AG10803 (cell line): ENCODE measurements around the gene CABP2.

Experiments used
- DNase-seq: peaks from one replicate; pipeline ENCODE4 v3.0.0; 2010; ENCODE audit warnings: low read depth
- H3K4me3 ChIP-seq: 2 replicates; pipeline ENCODE4 v1.5.1; 2011; ENCODE audit warnings: mild to moderate bottlenecking, low read length, control low read depth
- TF ChIP-seq, protein P1 (sequence below): conservative IDR thresholded peaks from 2 replicates; pipeline ENCODE4 v1.5.1; 2011; ENCODE audit warnings: mild to moderate bottlenecking, low read length, control low read depth, inconsistent platforms

CABP2 gene

DNA sequence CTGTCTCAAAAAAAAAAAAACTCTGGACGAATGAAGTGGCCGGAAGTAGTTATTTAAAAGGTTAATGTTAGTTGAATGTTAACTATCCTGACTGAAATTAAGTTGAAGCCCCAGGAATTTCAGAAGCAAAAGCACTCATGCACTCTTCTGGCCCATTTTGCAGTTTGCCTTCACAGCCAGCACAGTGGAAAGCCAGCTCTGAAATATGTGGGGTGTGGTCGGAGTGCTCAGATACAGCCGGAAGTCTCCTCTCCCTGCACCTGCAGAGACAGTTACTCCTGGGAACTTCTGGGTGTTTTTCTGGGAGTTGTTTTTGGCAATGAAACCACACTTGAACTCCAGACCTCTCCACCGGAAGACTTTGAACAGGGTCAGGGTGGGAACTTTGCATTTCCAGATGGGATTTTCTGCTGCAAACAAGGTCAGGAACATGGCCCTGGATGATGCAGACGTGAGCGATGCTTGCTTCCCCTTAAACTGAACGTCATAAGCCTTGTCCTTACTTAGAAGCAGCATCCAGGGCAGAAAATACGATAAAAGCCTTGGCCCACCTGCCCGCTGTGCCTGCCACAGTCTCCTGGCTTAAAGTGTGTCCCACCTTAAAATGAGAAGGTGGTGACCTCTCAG lies 21.5 kb upstream of the CABP2 start:
- H3K4me3 ChIP-seq: no peak overlapping the region
- TF ChIP-seq, protein P1, sequence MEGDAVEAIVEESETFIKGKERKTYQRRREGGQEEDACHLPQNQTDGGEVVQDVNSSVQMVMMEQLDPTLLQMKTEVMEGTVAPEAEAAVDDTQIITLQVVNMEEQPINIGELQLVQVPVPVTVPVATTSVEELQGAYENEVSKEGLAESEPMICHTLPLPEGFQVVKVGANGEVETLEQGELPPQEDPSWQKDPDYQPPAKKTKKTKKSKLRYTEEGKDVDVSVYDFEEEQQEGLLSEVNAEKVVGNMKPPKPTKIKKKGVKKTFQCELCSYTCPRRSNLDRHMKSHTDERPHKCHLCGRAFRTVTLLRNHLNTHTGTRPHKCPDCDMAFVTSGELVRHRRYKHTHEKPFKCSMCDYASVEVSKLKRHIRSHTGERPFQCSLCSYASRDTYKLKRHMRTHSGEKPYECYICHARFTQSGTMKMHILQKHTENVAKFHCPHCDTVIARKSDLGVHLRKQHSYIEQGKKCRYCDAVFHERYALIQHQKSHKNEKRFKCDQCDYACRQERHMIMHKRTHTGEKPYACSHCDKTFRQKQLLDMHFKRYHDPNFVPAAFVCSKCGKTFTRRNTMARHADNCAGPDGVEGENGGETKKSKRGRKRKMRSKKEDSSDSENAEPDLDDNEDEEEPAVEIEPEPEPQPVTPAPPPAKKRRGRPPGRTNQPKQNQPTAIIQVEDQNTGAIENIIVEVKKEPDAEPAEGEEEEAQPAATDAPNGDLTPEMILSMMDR: no peak
- no peak for DNase-seq

DNA sequence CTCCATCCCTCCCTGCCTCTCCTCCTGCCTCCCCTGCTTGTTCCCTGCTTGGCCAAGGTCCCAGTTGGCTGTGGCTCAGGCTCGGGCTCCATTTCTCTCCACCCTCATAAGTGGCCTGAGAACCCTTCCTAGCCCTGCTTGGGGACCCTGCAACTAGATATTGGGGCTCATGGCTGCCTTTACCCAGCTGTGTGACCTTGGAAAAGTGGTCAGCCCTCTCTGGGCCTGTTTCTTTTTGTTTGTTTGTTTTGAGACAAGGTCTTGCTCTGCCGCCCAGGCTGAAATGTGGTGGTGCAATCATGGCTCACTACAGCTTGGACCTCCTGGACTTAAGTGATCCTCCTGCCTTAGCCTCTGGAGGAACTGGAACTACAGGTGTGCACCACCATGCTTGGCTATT lies 20.3 kb upstream of the CABP2 start:
- TF ChIP-seq, protein P1: no peak
- no peak overlapping the region for H3K4me3 ChIP-seq
- no peak for DNase-seq

DNA sequence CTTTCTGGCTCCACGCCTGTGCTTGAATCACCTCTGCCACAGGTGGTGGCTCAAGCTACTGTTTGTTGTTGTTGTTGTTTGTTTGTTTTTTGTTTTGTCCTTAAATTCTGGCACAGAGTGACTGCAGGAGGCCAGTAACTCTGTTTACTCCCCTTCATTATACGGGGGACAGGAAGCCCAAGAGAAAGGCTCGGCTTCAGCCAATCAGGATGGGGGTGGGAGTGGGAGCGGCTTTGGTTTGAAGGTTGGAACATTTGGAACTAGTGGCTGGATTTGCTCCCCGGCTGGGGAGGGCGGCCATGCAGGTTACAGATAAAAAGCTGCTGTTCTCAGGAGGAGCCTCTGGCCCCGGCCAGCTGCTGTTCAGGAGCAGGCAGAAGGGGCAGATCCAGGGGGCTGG lies 19.7 kb upstream of the CABP2 start:
- no peak overlapping the region for H3K4me3 ChIP-seq
- TF ChIP-seq, protein P1: no peak
- DNase-seq: no peak

DNA sequence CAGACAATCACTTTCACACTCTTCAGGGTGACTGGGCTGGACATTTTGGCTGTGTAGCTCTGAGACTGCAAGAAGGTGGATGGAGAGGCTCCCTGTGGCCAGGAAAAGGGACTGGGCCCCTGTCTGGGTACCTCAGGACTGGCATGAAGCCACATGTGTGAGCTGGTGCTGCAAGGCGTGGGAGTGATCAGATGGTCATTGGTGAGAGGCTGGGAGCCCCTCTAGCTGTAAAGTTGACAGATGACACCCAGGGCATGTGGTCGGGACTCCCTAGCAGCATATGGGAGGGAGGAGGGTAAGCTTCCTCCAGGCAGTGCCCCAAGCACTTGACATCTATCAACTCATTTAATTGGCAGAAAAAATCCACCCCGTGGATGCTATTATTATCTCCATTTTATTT lies 18.9 kb upstream of the CABP2 start:
- no peak for DNase-seq
- H3K4me3 ChIP-seq: no peak overlapping the region
- TF ChIP-seq, protein P1: no peak

DNA sequence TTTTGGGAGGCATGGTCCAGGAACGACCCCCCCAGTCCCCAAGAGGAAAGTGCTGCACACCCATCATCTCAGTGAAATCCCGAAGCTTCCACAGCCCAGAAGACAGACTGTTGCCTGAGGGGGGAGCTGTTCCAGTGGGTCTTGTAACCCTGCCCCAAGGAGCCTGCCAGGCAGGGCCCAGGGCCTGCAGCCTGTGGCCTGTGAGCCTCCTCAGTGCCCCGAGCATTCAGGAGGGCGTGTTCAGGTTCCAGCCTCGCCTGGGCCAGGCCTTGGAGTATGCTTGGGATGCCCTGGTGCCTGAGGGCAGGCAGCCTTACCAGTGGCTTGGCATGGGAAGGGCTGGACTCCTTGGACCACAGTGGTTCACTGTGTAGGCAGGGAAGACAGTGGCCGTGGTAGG lies 18.0 kb upstream of the CABP2 start:
- TF ChIP-seq, protein P1: no peak
- DNase-seq: no peak

DNA sequence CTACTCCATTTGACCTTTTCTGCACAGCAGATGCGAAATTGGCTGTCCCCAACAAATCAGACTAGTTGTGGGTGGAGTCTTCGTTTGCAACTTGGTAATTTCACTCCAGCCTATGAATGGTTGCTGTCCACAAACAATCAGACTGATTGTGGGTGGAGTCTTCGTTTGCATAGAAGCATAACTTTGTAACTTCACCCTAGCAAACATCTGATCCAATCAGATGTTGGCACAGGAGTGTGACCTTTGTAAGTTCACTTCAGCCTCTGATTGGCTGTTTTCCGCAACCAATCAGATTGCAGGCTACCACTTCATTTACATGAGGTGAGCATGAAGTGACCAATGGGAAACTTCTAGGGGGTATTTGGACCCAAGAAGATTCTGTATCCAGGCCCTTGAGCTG lies 16.3 kb upstream of the CABP2 start:
- DNase-seq: peak; percentile 7
- no peak overlapping the region for H3K4me3 ChIP-seq
- TF ChIP-seq, protein P1: no peak

More for the DNA sequence above, 18.0 kb upstream of the CABP2 start:
- no peak overlapping the region for H3K4me3 ChIP-seq

DNA sequence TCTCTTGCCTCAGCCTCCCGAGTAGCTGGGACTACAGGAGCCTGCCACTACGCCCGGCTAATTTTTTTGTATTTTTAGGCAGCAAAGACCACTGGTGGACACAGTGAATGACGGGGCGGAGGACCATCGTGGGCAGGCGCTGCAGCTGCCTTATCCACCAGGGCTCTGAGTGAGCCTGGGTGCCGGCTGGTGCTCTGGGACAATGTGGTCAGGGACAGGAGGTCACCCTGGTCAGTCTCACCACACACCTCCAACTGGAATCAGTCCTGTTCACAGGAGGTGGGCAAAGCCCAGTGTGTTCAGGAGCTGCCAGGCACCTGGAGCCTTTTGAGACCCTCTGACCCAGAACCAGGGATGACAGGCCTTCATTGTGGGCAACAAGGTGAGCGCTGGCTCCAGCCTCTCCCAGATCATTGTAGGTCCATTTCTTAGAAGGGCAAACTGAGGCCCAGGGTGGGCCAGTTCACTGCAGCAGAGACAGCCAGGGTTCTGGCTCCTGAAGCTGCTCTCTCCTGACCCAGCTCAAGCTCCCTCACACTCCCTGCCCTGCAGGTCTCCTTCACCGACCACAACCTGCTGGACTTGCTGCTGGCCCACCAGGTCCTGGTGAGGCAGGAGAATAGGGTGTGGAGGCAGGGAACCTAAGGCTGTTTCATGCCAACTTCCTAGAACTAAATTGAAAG lies 15.7 kb upstream of the CABP2 start:
- DNase-seq: no peak
- TF ChIP-seq, protein P1: no peak
- no peak overlapping the region for H3K4me3 ChIP-seq
